Middle frontal gyrus (tissue), 1 donor: ENCODE results near the gene MAJIN.
A peak's percentile ranks its signal among the peaks of the same experiment; 100 is the strongest.
"Not testable (repeated sequence)": the region's sequence is repeated elsewhere in the genome, so short reads cannot be mapped to it uniquely, and the experiment has no call there.

Source experiments
- DNase-seq: peaks from one replicate; pipeline ENCODE4 v3.0.0-alpha.2; 2015; ENCODE audit warnings: low spot score; ENCODE audit errors: extremely low spot score

MAJIN gene, protein sequence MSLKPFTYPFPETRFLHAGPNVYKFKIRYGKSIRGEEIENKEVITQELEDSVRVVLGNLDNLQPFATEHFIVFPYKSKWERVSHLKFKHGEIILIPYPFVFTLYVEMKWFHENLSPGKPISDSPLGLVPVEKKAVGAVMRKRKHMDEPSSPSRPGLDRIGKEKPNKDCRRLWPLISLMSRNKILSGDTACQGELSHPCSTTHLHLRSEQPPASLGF

DNA sequence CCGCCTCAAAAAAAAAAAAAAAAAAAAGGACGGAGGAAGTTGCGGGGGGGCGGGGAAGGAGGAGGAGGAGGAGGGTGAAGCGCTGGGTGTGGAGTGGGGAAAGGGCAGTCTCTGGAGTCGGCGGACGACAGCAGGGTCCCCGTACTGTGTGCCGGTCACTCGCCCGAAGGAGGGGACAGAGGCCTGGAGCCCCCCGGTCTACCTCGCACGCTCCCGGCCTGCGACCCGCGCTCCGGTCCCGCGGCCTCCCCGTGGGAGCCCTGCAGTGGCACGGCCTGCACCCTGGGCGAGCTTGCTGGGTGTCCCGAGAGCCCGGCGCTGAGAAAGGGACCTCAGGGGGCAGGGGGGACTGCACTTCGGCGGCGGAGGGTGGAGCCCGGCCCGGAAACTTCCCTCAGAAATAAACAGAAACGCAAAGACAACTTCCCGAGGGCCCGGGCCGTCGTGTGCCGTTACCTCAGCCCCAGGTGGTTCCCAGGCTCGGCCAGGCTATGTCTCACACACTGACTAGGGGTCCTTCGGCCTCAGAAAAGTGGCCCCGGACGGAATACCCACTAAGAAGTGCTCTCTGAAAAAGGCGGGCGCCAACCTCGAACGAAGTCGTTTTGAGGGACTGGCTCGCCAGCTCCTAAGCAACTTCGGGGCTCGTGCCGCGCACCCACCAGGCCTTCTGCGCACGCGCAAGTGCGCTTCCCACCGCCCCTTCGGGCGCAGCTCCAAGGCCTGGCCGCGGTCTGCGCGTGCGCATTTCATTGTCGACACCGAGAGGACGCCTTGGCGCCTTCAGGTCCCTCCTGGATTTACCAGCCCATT lies at the start of gene MAJIN:
MAJIN (minus strand) TSS at position 688 of the 813 bp plus-strand sequence. CDS start 12,703 bp downstream, outside the sequence.
- peak; percentile 10 for DNase-seq

DNA sequence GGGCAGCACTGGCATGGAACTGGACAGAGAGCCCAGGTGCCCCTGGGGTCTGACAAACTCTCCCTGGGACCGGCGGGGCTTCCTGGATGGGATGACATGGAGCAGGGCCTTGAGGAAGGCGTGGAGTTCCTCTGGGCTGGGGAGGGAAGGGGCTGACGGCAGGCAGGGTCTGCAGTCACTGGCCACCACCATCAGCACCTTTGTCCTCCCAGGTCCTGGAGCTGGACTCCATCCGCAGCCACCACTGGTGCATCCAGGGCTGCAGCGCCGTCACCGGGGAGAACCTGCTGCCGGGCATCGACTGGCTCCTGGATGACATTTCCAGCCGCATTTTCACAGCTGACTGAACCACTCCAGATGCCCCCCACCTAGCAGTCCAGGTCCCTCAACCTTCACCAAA lies 49.6 kb upstream of the MAJIN start:
- DNase-seq: no peak

DNA sequence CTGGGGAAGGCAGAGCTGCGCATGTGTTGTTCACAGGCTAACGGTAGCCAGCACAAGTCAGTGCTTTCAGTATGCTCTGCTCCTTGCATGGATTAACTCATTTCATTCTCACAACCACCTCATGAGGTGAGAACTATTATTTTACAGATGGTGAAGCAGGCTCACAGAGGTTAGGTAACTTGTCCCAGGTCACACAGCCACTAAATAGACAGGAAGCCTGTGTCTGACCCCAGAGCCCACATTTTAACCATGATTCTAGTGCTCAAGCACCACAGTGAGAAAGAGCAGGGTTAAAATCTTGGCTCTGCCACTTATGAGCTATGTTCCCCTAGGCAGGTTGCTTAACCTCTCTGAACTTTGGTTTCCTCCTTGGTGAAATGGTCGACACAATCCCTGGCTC lies 49.1 kb upstream of the MAJIN start:
- no peak for DNase-seq

DNA sequence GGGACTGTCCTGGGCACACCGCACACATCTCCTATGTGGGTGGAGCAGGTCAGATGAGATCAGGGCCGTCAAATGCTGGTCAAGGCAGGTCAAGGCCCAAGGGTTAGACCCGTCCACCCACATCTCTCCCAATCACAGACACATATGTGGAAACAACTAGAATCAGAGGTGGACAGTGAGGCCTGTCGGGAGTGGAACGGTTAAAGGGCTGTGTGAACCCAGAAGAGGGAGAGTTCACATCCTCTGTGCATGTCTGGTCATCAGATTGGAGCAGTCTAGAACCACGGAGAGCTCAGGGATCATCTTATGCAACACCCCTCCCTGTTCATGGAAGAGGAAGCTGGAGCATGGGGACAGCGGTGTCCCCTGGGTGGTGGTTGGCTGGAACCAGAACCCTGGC lies 47.9 kb upstream of the MAJIN start:
- no peak for DNase-seq

DNA sequence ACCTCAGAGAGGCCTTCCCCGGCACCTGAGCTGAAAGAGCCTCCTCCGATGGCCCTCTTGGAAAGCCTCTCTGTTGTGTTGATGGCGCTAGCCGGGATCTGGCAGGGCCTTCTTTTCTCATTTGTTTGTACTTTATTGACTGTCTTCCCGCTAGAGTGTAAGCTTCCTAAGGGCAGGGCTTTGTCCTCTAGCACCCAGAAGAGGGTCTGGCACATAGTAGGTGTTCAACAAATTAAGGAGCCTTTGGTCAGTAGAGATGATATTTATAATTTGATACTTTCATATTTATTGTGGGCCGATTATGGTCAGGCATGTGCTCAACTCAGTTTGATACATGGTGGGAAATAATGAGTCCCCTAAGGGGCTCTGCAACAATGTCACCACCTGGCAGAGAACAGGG lies 46.0 kb upstream of the MAJIN start:
- DNase-seq: no peak

DNA sequence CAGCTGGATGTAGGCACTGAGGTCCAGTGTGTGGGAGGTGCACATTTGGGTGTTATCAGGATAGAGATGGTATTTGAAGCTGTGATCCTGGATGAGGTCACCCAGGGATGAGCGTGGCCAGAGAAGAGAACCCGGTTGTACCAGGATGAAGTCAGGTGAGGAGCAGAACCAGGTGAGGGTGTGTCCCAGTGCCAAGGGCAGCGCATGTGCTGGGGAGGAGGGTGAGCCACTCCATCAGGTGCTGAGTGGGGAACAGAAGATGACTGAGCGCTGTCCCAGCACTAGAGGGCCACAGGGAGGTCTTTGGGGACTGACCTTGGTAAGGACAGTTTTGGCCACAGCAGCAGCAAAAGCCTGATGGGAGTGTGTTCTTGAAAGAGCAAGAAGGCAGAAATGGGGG lies 44.8 kb upstream of the MAJIN start:
- no peak for DNase-seq

DNA sequence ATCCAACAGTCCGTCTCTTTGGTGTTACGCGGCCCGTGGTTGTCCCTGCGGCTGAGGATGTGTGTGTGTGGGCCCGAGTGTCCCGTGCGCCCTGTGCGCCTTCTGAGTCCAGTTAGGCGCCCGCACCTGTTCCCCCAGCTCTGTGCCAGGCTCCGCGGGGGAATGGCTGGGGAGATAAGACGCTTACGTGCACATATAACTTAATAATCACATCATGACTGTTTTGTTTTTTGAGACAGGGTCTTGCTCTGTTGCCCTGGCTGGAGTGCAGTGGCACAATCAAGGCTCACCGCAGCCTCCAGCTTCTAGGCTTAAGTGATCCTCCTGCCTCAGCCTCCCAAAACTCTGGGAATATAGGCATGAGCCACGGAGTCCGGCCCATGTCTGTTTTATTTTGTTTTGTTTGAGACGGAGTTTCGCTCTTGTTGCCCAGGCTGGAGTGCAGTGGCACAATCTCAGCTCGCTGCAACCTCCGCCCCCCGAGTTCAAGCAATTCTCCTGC lies 42.9 kb upstream of the MAJIN start:
- DNase-seq: no peak

DNA sequence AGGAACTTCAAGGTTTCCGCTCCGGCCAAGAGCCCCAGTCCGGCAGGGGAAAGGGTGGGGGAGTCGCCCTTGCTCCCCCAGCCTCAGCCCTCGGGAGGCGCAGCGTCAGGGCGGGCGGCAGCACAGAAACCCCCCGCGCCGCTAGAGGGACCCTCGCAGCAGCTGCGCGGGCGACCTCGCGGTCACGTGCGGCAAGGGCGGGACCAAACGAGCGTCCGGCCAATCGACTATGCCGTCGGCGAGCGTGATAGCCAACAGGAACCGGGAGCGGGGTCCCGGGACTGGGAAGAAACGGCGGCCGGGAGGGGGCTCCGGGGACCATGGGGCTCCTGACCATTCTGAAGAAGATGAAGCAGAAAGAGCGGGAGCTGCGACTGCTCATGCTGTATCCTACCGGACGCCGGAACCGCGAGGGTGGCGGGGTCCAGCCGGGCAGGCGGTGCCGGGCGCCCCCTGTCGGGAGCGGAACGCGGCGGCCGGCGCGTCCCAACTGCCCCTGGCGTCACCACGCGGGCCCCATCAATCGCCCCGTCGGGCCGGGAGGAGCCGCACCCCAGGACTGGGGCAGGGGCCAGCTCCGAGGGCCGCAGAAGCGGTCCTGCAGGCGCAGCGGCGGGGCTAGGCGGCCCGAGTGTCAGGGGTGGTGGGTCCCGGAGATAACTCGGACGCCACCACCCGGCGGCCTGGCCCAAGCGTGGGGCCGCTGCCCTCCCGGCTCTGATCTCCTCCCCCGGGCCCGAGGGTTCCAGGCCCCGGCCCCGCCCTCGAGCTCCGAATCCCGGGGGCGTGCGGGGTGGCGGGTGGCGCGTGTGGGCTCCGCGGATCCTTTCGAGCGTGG lies 42.2 kb upstream of the MAJIN start, which contains the start of gene ARL2:
ARL2 (plus strand) TSS at position 273 of the 838 bp plus-strand sequence; CDS start at position 321, 48 bp downstream.
- DNase-seq: peak; percentile 92

DNA sequence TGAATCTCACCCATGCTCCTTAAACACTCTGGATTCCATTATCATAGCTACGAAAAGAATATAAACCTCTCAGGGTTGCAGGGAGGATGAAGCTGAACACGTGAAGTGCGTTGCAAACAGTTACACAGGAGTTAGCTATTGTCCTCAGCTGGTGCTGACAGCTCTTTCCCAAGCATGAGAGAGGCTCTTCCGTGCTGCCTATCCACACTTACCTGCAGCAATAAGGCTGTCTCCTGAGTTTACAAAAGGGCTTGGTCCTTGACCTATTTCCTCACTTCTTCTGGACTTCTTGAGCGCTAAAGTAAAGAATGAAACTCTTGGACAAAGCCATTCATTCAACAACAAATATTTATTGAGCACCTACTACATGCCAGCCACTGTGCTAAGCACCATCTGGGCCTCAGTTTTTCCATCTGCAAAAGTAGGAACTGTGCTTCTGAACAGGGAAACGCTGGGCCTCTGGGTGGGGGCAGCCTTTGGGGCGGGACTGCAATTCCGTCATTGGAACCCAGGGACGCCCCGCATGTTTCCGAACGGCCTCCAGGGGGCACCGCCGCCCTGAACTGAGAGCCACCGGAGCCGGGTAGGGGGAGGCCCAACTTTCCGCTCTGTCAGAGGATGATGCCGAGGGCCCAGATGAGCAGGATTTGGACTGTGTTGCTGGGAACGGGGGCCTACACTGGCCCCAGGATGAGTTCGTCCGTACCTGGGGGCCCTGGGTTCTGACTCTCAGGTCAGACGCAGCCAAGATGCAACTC lies 41.4 kb upstream of the MAJIN start:
- peak; percentile 81 for DNase-seq

DNA sequence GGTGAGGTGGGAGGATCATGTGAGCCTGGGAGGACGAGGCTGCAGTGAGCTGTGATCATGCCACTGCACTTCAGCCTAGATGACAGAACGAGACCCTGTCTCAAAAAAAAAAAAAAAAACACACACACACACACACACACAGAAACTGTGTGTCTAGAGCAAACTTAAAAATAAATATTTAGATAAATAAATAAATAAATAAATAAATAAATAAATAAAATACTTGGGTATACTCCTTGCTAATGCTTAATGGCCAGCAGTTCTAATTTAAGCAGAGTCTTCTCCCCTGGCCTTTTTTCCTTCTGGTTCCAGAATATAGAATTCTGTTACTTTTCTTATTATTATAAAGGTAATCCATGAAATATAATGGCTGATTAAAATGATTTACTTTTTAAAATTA lies 37.0 kb upstream of the MAJIN start:
- no peak for DNase-seq

DNA sequence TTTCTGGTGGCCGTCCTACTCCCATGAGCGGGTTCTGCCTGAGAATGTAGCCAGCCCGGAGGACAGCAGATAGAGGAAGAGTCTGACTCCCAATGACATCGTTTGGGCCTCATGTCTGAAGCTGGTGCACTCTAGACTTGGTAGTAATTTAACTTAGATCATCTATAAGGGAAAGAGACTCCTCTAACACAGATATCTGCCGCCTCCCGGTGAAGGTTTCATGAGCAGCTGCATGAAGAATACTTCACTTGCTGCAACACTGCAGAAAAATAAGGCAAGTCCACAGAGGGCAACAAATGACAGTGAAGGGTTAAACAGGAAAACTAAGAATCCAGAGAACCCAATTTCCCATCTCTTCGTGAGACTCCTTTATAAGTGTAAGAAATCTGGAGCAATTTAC lies 36.1 kb upstream of the MAJIN start:
- no peak for DNase-seq

DNA sequence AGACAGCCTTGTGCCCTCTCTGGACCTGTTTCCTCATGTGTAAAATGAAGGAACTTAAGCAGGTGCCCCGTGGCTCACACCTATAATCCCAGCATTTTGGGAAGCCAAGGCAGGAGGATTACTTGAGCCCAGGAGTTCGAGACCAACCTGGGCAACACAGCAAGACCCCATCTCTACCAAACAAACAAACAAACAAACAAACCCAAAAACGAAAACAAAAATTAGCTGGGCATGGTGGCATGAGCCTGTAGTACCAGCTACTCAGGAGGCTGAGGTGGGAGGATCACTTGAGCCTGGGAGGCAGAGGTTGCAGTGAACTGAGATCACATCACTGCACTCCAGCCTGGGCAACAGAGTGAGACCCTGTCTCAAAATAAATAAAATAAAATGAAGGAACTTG lies 32.1 kb upstream of the MAJIN start:
- DNase-seq: not testable (repeated sequence)

DNA sequence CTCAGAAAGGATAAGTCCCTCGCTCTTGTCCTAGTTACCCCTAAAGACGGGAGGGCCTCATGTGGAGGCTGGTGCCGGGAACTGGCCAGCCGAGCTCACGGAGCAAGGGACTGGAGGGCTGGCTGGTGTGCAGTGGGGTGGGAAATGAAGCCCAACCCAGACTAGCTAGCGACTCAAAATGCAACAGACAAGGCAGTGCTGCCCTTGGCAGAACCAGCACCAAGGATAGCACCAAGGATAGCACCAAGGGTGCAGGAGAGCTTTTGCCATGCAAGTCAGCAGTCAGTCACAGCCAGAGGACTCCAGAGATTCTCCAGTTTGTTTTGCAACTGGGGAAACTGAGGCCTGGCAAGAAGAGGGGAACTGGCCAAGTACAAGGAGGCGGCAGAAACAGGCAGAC lies 31.4 kb upstream of the MAJIN start:
- no peak for DNase-seq

DNA sequence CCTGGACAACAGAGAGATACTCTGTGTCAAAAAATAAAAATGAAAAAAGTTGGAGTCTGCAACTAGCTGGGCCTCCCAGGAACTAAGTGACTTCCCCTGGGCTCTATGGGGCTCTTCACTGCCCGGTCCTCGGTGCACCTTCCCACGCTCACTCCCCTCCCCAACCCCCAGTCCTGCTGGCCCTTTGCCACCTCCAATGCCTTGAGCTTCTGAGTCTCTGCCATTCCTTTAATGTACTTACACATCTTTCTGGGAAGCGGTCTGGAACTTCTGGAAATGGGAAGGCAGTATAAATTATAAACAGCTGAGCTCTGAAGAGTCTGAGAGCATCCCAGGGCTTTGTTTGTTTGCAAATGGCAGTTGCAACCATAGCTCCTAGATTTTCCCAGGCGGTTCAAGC lies 30.8 kb upstream of the MAJIN start:
- no peak for DNase-seq

DNA sequence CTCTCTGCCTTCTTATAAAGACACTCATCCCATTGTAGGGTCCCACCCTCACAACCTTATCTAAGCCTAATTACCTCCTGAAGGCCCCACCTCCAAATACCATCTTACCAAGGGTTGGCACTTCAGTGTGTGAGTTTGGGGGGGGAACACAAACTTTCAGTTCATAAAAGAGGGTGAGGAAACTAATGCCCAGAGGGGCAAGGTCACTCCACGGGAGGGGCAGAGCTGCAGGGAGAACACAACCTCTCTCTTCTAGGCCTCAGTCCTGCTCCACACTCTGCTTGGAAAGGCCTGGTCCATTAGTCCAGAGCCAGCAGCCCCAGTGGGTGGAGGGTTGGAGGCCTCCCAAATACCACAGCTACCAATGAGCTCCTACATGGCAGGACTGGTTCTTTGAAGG lies 27.6 kb upstream of the MAJIN start:
- no peak for DNase-seq

DNA sequence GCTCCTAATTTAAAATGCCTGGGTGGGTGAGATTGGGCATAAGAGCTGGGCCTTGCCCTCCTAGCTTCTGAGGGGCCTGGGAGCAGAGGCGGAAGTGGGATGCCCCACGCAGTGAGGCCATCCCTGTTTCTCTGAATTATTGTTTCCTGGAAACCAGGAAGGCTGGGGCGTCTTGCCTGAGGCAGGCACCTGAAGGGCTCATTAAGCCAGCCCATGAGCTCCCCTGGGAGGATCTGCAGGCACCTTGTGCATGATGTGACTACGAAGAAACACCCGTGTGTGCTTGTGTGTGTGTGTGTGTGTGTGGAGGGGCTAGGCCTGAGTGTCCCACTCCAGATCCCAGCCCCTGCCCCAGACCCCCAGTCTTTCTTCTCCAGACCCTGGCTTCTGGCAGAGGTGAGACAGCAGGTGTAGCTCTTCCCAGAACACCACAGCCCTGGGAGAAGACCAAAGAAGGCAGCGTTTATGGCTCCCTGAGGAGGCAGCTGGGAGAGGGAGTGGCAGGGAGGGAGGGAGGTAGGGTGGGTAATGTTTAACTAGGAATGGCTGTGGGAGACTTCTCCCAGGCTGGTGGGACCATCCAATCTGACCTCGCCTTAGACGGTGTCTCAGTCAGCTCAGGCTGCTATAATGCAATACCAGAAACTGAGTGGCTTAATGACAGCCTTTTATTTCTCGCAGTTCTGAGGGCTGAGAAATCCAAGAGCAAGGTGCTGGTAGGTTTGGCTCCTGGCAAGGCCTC lies 27.0 kb upstream of the MAJIN start:
- no peak for DNase-seq

DNA sequence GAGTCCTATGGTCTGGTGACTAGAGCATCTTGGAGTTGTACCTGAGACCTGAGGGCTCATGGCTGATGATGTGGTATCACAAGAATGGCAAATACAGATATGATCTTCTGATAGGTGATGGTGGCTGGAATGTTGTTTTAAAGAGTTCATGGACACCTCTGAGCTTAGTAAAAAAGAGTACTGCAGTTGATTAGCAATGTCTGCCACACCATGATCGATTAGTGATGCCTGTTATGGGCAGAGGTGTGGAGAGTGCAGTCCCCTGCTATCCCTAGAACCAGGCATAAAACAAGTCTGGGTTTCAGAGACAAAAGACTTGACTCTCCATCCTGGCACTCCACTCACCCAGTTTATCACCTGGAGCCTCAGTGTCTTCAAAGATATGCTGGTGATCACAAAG lies 26.2 kb upstream of the MAJIN start:
- DNase-seq: no peak

DNA sequence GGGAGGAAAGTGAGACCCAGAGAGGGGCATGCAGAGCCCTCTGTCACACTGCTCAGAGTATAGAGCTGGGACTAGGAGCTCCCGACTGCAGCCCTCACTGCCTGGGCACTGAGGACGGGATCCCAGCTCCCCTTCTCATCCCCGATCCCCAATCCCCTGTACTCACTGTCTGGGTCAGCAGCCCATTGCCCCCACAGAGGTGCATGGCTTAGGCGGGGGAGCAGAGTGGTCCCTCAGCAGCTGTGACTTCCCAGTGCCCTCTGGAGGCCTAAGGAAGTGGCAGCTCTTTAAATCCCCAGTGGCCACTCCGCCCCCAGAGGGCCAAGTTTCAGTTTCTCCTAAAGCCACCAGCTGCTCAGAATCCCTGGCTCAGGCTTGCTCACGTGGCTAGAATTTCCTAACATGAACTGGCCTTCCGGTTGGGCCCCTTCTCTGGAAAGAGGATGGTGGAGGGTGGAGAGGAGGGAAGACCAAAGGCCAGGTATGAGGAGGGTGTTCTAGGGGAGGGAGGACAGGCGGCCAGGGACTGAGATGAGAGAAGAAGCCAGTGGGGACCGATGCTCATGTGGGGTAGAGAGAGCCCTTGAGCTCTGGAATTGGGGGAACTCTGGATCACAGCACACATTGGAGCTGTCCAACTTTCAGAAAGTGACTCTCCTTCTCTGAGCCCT lies 24.9 kb upstream of the MAJIN start, which contains the start of gene BATF2:
BATF2 (minus strand) TSS at position 262 of the 671 bp plus-strand sequence; CDS start at position 205, 57 bp downstream.
- DNase-seq: no peak

DNA sequence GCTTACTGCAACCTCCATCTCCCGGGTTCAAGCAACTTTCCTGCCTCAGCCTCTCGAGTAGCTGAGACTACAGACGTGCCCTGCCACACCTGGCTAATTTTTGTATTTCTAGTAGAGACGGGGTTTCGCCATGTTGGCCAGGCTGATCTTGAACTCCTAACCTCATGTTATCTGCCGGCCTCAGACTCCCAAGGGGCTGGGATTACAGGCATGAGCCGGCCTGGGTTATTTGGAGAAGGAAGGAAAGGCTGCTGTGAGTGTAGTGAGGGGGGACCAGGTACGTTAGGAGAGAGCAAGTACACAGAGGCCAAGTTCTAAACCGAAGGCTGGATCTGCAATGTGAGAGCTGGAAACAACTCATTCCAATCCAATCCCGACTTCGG lies 24.4 kb upstream of the MAJIN start:
- DNase-seq: no peak

DNA sequence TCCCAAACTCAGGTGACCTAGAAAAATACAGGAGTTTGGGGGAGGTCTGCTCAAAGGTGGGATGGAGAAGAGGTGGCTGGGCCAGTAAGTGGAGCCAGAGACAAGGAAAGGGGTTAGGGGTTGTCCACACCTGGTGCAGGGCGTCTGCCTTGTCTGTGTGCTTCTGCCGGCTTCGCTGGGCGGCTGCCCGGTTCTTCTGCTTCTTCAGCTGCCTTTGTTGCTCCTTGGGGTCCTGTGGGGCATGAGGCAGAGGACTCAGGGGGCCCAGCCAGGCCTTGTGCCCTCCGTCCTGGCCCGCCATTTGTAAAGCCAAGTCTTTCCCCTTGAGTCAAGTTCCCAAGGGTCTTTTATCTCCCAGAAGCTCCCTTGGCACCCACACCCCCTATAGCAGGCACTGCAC lies 22.4 kb upstream of the MAJIN start:
- no peak for DNase-seq
